OCI-LY3 (cell line): ENCODE data around the gene KIF1A.

ENCODE experiments used
- H2AFZ ChIP-seq: fragments of 200-600, 300-600 bp; shearing (Covaris generic); 2 replicates; pipeline ENCODE4 v1.6.0; 2014; ENCODE audit warnings: antibody characterized with exemption, low read depth, low read length
- H3K27ac ChIP-seq: fragments of 200-600, 300-600 bp; sonication (generic); 2 replicates; pipeline ENCODE4 v1.5.1; 2014; ENCODE audit warnings: mild to moderate bottlenecking, low read length, moderate library complexity, mixed read lengths
- H3K27me3 ChIP-seq: fragments of 200-600, 300-600 bp; sonication (generic); 2 replicates; pipeline ENCODE4 v1.6.1; 2014; ENCODE audit warnings: low read depth, low read length, mixed read lengths
- H3K36me3 ChIP-seq: fragments of 200-600, 300-600 bp; sonication (generic); replicated peaks from 2 replicates; pipeline ENCODE3; 2014; ENCODE audit warnings: low read depth, low read length, mixed read lengths
- H3K4me1 ChIP-seq: fragments of 300-600, 200-600 bp; sonication (generic); 2 replicates; pipeline ENCODE4 v1.6.1; 2014; ENCODE audit warnings: low read length, mixed read lengths
- H3K4me2 ChIP-seq: fragments of 200-600, 300-600 bp; sonication (generic); 2 replicates; pipeline ENCODE4 v1.6.1; 2014; ENCODE audit warnings: low read length, mixed read lengths
- H3K4me3 ChIP-seq: fragments of 300-600, 200-600 bp; sonication (generic); 2 replicates; pipeline ENCODE4 v1.5.1; 2014; ENCODE audit warnings: antibody characterized with exemption, mild to moderate bottlenecking, low read length, moderate library complexity
- H3K79me2 ChIP-seq: fragments of 300-600, 200-600 bp; shearing (Covaris generic); 2 replicates; pipeline ENCODE4 v1.6.1; 2014; ENCODE audit warnings: mild to moderate bottlenecking, low read length, mixed read lengths
- H3K9ac ChIP-seq: fragments of 300-600, 200-600 bp; shearing (Covaris generic); 2 replicates; pipeline ENCODE4 v1.6.0; 2014; ENCODE audit warnings: mild to moderate bottlenecking, low read length, moderate library complexity
- H3K9me3 ChIP-seq: fragments of 200-600, 300-600 bp; shearing (Covaris generic); 2 replicates; pipeline ENCODE4 v1.6.1; 2014; ENCODE audit warnings: low read length, mixed read lengths; ENCODE audit not compliant: insufficient read depth
- H4K20me1 ChIP-seq: fragments of 200-600, 300-600 bp; sonication (generic); 2 replicates; pipeline ENCODE4 v1.6.1; 2016; ENCODE audit warnings: low read length, mixed read lengths; ENCODE audit not compliant: insufficient read depth
- CTCF ChIP-seq: fragments of 200-600, 300-600 bp; sonication (generic); IDR thresholded peaks from 2 replicates; pipeline ENCODE4 v1.5.1; 2014; ENCODE audit warnings: antibody characterized with exemption, low read length, low read depth
- EZH2phosphoT487 ChIP-seq: fragments of 200-600 bp; shearing (Covaris generic); IDR thresholded peaks from 2 replicates; pipeline ENCODE4 v1.6.1; 2018; ENCODE audit warnings: antibody characterized with exemption, mixed run types, low read depth

KIF1A gene

GRCh38 chr2:240791821-240792628 lies 28.0 kb downstream of the KIF1A start:
- Histone ChIP-seq H3K27me3 (no peaks in the 10 kb centered on the region), H3K4me2 (no peak overlapping the region), H3K27ac (no peak overlapping the region), H3K9ac (no peak overlapping the region), H3K79me2 (no peaks in the 10 kb centered on the region), H3K4me3 (no peak overlapping the region), H2AFZ (no peak overlapping the region), H3K4me1 (peaks cover 18% of the 10 kb centered on the region), H3K36me3 (no peaks in the 10 kb centered on the region), H3K9me3 (no peaks in the 10 kb centered on the region), H4K20me1 (no peaks in the 10 kb centered on the region)
- TF ChIP-seq CTCF (no peak), EZH2phosphoT487 (no peak)

GRCh38 chr2:240791221-240791800 lies 28.7 kb downstream of the KIF1A start:
- Histone ChIP-seq H3K9ac (no peak overlapping the region), H3K27me3 (no peaks in the 10 kb centered on the region), H3K4me3 (no peak overlapping the region), H4K20me1 (no peaks in the 10 kb centered on the region), H3K79me2 (no peaks in the 10 kb centered on the region), H3K4me1 (peaks cover 18% of the 10 kb centered on the region), H3K27ac (no peak overlapping the region), H3K36me3 (no peaks in the 10 kb centered on the region), H3K4me2 (no peak overlapping the region), H2AFZ (no peak overlapping the region), H3K9me3 (no peaks in the 10 kb centered on the region)
- no peak for TF ChIP-seq CTCF
- TF ChIP-seq EZH2phosphoT487: no peak

- Histone ChIP-seq H3K4me1 (peaks cover 13% of the 10 kb centered on the region), H4K20me1 (no peaks in the 10 kb centered on the region), H3K9me3 (no peaks in the 10 kb centered on the region), H3K79me2 (no peaks in the 10 kb centered on the region), H3K9ac (no peak overlapping the region), H3K36me3 (no peaks in the 10 kb centered on the region), H2AFZ (no peak overlapping the region), H3K27me3 (no peaks in the 10 kb centered on the region), H3K4me2 (no peak overlapping the region), H3K27ac (no peak overlapping the region), H3K4me3 (no peak overlapping the region)
- TF ChIP-seq CTCF (no peak), EZH2phosphoT487 (no peak)
These were observed 29.4 kb downstream of the KIF1A start for GRCh38 chr2:240790370-240791220.
